Stimulated activated CD8-positive, alpha-beta memory T cell treated with anti-CD3 and anti-CD28 coated beads, Interleukin-7, amount 100 ng/mL, for 24 hours (primary cell): ENCODE measurements around the gene ADCY4.
"Not testable (repeated sequence)": the region's sequence is repeated elsewhere in the genome, so short reads cannot be mapped to it uniquely, and the experiment has no call there.

Source experiments
- DNase-seq: peaks from one replicate; pipeline ENCODE4 v3.0.0-alpha.2; 2020; ENCODE audit warnings: low read depth

Gene ADCY4

DNA sequence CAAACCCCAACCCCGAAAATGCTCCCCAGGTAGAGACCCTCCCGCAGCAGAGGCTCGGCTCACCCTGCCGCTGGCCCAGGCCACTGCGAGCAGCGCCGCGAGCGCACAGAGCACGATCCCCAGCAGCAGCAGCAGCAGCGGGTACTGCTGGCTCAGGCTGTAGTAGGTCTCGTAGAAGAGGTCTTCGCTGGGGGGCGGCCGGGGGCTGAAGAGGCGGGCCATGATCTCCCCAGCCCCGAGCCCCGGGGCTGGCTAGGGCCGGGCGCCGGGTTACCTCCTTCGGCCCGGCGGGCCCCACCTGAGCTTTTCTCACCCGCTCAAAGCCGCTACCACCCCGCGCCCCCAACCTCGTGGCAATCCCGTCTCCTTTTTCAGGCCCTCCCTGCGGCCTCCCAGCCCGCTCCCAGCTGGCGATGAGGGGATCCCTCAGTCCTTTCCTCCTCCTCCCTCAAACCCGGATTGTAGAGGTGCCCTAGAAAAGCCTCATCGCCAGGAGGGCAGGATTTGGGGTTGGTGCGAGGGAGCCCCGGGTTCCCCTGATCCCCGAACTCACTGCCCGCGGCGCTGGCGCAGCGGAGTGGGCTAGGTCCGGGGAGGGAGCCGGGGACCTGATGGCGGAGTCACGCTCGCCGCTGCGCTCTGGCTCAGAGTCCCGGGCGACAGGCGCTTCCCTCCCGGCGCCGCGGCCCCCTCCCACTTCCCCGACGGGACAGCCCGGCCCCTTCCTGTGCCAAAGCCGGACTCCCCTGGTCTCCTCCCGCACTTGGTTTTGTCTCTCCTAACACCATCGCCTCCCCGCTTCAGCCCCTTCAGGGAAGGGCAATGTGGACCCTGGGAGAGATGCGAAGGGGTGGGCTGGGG lies at the start of gene ADCY4:
Gene ADCY4 (minus strand): TSS at position 641 of the 861 bp plus-strand sequence. CDS start 419 bp downstream, at position 222.
- DNase-seq = no peak

DNA sequence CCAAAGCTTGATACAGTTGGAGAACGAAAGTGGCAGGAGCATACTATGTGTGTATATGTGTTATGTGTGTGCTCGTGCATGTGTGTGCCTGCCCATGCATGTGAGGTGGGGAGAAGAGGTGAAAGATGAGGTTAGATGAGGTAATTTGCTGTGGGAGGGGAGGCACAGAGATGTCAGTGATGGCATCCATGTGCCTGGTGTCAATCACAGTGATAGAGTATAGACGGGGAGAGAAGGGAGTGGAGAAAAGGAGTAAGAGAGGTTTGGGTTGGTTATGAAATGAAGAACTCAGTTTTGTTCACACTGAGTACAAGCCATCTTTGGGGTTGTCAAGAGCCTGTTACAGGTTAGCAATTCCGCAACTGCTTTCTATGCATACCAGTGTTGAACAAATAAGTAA lies 49.3 kb upstream of the ADCY4 start:
- no peak for DNase-seq

DNA sequence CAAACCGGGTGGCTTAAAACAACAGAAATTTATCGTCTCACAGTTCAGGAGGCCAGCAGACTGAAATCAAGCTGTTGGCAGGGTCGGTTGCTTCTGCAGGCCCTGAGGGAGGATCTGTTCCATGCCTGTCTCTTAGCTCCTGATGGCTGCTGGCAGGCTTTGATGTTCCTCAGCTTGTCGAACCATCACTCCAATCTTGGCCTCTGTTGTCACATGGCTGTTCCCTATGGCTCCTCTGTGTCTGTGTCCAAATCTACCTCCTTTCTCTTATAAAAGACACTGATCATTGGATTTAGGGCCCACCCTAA lies 47.1 kb upstream of the ADCY4 start:
- DNase-seq = no peak

DNA sequence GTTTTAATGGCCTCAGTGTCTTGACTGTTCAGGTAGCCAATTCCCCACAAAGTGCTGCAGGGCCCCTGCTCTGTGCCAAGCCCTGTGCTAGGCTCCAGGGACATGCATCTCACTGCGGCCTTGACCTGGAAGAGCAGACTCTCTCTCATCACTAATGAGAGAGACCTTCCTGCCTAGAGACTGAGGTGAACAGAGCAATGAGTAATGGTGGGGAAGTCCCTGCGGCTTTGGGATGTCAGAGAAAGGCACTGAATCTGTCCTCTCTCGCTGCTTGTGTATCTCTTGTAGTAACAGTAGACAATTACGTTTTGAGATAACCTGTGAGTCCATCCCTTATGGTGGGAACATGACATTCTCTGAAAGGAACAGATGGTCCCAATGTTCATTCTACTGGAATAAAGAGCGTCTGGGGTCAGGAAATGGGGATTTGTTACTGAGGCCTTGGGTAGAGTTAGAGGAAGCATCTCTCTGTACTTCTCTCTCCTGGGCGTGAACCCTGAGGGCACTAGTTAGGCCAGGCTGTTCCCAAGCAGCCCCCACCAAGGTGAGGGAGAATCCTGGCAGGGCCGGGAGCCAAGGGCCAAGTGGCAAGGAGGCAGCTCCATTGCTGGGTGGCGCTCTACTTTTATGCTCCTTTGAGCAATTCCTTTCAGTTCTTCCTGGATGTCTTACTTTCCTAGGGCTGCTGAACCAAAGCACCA lies 46.6 kb upstream of the ADCY4 start:
- no peak for DNase-seq

DNA sequence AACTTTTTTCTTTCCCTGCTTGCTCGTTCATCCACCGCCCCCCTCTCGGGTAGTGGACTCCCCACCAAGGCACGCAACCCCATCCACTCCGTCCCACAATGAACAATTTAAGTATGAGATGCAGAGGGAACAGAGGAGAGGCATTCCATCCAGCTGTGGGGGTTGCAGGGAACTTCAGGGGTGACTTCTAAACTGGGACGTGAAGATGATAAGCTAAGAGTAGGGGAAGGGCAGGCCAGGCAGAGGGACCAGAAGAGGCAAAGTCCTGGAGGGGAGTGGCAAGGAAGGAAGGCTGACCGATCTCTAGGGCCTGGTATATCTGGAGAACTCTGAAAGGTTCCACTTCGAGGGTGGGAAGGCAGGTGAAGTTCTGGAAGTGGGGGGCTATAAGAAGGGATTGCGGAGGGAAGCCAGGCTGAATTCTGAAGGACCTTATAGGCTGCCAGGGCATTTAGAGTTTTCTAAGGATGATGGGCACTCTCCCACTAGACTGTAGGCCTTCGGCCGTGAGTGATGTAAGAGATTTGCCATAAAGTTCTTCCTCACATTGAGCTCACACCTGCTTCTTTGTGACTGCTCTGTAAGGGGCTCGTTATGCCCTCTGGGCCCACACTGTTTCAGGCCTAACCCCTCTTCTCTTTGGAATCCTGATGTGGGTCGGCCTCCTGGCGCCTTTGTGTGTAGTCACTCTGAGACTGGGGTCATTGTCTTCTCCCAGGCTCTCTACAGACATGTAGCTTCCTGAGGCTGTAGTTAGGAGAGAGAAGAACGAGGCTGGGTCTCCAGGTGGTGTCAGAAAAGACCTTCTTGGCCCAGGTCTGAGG lies 45.2 kb upstream of the ADCY4 start:
- DNase-seq = no peak

DNA sequence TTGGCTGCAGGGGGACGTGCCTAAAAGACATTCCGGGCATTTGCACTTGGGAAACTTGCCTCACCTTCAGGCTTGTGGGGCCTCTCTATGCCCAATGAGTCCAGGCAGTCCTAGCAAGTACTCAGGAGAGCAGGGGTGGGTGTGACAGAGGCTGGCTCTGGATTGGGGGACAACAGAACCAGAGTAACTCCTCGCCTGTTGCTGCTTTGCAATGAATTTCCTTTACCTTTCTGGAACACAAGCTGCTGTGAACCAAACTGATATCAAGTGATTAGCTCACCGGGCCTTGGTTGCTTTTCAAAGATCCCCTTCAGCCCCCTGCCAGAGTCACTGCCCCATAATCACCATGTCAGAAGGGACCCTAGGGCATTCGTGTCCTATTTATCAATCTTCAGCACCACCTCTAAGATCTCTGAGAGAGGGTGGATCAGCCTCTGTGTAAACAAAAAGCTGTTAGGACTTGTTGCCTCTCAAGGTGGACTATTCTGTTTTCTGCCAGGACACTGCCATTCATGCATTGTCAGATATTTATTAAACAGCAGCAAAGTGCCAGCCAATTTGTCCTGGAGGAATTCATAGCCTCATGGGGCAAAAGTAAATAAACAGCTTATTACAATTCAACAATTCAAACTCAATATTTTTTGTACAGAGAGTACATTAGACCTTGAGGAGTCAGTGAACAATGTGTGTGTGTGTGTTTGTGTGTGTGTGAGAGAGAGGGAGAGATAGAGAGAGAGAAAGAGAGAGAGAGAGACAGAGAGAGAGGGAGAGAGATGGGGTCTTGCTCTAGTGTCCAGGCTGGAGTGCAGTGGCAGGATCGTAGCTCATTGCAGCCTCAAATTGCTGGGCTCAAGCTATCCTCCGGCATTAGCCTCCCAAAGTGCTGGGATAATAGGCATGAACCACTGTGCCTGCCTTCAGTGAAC lies 44.4 kb upstream of the ADCY4 start:
- DNase-seq = no peak

DNA sequence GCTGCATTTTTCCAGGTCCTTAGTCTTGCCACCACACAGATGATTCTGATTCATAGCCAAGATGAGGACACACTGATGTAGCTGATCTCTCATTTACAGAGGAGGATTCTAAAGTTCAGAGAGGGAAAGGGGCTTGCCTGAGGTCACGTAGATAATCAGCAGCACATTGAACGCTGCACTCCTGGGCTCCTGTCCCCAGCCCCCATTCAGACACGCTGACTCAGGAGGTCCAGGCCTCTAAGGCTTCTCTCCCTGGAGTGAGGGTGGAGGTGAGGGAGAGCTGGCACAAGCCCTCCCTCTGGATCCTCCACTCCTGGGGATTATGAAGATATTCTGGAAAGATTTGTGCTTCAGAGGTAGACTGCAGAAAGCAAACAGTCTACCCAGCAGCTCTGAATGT lies 43.5 kb upstream of the ADCY4 start:
- no peak for DNase-seq

DNA sequence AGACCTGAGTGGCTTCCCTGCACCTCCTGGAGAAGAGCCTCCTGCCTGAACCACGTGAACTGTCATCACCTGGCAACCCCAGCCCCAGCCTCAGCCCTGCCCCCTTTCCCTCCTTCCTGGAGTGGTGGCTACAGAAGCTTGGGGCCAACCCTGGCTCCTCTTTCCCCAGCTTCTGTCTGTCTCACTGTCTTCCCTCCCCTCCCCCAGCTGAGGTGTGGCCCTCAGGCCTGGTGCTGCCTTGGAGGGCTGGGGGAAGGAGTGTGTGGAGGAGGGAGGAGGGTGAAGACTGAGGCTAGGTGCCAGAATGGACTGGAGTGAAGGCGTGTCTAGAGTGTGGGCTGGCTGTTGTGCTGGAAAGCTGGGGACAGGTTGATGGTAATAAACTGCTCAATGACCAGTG lies 42.8 kb upstream of the ADCY4 start:
- no peak for DNase-seq

DNA sequence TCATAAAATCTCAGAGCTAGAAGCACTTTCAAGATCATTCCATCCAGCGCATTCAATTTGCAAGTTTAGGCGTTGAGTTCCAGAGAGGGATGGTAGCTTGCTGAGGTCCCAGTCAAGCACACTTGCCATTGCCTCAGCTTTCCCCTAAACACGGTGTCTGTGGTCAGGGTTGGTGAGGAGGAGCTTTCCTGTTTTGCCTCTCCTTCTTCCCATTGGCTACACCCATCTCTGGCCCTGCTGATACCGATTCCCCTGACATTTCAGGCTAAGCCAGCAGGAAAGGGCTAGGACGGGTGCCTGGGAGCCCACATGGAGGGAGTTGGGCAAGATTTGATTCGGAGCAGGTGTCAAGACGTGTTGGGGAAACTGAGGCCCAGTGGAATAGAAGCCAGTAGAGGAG lies 42.3 kb upstream of the ADCY4 start:
- DNase-seq = no peak

DNA sequence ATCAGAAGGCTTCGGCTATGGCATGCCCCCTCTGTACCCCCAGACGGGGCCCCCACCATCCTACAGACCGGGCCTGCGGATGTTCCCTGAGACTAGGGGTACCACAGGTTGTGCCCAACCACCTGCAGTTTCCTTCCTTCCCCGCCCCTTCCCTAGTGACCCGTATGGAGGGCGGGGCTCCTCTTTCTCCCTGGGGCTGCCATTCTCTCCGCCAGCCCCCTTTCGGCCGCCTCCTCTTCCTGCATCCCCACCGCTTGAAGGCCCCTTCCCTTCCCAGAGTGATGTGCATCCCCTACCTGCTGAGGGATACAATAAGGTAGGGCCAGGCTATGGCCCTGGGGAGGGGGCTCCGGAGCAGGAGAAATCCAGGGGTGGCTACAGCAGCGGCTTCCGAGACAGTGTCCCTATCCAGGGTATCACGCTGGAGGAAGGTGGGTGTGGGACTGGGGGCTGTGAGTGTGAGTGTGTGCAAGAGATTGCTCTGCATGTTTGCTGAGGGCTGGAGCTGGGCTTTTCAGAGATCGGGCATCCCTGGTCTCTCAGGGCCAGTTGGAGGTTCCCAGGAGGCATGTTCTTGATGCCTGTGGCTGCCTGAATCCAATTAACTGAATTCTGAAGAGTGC lies 41.7 kb upstream of the ADCY4 start:
- DNase-seq = no peak

DNA sequence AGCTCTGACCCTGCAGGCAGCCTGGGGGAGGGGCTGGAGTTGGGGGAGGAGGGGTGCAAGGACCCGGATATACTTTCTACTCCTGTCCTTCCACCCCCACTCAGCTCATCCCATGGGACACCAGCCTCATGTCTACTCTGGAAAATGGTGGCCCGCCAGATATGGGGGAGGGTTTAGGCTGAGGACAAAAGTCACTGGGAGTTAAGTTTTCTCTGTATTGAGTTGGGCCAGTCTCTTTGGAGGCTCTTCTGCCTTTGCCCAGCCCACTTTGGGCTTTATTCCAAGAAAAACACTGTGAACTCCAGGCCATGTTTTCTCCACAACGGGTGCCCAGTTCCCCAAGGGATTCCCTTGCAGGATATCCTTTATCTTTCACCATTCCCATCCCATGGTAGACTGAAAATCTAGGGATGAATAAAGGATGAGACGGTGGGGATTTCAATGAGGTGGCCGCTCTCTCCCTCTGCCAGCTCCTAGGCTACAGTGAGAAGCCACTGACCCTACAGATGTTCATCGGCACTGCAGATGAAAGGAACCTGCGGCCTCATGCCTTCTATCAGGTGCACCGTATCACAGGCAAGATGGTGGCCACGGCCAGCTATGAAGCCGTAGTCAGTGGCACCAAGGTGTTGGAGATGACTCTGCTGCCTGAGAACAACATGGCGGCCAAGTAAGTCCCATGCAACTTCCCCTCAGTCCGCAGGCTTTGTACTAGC lies 38.0 kb upstream of the ADCY4 start:
- DNase-seq = no peak

DNA sequence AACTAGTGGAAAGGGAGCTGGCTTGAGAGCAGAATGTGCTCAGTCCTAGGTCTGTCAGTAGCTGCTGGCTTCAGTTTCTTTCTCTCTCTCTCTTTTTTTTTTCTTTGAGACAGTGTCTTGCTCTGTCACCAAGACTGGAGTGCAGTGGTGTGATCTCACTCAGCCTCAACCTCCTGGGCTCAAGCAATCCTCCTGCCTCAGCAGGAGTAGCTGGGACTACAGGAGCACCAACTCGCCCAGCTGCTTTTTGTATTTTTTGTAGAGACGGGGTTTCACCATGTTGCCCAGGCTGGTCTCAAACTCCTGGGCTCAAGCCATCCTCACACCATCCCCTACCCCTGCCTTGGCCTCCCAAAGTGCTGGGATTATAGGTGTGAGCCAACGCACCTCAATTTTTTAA lies 36.7 kb upstream of the ADCY4 start:
- DNase-seq = not testable (repeated sequence)

DNA sequence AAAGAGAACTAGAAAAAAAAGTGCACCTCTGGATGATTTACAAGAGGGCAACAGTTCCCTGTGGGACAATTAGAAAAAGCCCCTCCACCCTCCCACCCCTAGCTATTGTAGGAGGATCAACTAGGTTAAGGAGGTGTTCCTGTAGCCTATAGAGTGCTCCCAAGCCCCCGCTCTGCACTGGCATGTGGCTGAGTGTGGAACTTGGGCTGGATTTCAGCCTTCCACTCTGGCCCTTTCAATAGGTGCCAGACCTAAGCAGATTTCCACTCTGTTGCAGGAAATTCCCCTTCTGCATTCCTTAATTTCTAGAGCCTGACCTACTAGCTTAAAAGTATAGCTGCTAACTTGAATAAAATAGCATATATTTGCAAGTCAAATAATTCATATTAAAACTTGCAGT lies 35.9 kb upstream of the ADCY4 start:
- DNase-seq = no peak

DNA sequence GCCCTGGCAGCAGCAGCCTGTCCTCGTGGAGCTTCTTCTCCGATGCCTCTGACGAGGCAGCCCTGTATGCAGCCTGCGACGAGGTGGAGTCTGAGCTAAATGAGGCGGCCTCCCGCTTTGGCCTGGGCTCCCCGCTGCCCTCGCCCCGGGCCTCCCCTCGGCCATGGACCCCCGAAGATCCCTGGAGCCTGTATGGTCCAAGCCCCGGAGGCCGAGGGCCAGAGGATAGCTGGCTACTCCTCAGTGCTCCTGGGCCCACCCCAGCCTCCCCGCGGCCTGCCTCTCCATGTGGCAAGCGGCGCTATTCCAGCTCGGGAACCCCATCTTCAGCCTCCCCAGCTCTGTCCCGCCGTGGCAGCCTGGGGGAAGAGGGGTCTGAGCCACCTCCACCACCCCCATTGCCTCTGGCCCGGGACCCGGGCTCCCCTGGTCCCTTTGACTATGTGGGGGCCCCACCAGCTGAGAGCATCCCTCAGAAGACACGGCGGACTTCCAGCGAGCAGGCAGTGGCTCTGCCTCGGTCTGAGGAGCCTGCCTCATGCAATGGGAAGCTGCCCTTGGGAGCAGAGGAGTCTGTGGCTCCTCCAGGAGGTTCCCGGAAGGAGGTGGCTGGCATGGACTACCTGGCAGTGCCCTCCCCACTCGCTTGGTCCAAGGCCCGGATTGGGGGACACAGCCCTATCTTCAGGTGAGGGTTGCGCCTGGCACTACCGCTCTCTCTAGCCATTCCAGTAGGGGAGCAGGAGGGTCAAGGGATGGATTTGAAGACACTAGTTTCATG lies 35.2 kb upstream of the ADCY4 start:
- no peak for DNase-seq

DNA sequence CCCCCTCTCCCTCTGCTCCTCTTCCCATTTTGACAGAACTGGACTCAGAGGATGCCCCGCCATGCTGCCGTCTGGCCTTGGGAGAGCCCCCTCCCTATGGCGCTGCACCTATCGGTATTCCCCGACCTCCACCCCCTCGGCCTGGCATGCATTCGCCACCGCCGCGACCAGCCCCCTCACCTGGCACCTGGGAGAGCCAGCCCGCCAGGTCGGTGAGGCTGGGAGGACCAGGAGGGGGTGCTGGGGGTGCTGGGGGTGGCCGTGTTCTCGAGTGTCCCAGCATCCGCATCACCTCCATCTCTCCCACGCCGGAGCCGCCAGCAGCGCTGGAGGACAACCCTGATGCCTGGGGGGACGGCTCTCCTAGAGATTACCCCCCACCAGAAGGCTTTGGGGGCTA lies 34.6 kb upstream of the ADCY4 start:
- DNase-seq = no peak

DNA sequence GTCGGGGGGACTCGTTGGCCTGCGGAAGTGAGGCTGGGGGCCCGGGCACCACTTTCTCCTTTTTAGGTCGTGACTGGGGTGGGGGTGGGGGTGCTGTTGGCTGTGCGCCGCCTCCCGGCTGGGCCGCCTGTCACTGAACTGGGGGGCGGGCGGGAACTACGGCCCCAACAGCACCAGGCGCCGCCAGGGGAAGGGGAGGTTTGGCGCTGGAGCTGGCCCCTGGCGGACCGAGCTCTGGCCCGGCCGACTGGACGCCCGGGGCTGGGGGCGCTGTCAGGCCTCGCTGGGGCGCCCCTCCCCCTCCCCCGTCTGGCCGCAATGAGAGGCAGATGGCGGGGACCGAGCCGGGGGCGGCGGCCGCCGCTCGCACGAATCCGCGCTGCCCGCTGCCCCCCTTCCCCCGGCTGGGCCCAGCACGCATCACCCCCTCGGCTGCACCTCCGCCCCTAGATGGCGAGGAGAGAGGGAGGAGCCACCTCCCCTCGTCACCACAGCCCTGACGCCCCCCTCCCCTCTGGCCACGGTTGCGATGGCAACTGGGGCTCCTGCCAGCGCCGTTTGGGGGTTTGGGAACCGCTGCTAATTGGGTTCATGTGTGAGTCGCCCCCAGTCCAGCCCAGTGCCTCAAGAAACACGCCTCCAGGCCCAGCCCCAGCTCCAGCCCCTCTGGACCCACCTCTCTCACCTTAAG lies 33.8 kb upstream of the ADCY4 start:
- DNase-seq = no peak

DNA sequence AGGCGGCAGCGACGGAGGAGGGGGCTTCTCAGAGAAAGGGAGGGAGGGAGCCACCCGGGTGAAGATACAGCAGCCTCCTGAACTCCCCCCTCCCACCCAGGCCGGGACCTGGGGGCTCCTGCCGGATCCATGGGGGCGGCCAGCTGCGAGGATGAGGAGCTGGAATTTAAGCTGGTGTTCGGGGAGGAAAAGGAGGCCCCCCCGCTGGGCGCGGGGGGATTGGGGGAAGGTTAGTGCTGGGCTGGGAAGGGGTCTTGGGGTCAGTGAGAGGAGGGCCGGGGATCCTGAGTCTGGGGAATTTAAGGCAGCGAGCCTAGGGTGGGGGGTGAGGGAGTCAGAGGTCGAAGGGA lies 33.3 kb upstream of the ADCY4 start:
- no peak for DNase-seq

DNA sequence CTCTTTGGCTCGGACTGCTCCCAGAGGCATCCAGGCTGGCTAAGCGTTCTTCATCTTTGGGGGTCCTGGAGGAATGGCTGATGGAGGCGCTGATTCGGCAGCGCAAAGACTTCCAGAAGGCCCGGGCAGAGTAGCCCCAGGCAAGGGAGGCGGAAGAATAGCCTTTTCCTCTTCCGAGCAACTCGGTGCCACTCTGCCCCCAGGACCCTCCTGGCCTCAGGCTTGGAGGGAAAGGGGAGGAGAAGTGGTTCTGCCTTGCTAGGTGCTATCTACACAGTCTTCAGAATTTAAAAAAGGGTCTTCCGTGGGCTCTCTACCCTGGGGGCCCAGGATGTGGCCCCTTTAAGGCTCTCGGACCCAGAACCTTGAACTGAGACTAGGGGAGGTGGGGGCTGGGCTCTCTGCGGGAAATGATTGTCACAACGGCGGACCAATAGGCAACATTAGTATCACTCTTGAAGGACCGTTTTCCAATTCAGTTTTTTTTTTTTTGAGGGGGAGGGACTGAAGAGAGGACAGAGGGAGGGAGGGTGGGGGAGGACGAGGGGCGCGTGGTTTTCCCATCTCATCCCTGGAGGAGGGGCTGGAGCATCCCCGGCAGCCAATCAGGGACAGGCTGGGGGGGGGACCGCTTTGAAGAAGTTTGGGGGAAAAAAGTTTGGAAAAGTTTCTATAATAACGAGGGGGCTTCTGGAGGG lies 32.8 kb upstream of the ADCY4 start, which contains the start of gene NFATC4:
Gene NFATC4 (plus strand): TSS at position 671 of the 698 bp plus-strand sequence. CDS start 157 bp downstream, outside the sequence.
- DNase-seq = no peak
